Measurements from ENCODE around the gene MCCD1. TPM values are rescaled to one million over a fixed set of nuclear protein-coding genes. Genes with fewer than 3 reads are reported as not detected.

MCCD1 gene
- total and polyA plus RNA-seq, 2 donors from 2014 or later = 3.5 to 325 TPM

DNA sequence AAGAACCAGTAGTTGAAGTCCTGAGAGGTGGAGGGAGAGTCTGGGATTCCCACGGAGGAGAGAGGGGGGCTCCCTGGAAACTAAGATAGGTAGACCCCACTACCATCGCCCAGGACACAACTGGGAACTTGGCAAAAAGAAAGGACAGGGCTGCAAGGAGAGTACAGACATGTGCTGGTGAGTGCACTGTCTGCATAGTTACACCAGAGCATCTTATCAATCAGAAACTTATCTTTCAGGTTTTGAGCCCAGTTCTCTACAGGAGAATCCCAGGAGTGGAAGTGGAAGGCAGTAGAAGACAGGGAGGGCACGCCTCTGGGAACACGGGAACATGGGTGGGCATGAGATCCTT, 30.8 kb downstream of the MCCD1 start:
- peaks cover 0 to 18% (median 0%) of the 10 kb centered on the region in 3 donors for H3K4me1 ChIP-seq (ENCODE audit: control insufficient read depth in 2 of 3, insufficient read depth in 2 of 3, low read depth in 1 of 3, low read length in 3 of 3)
- H3K9me3 ChIP-seq (ENCODE audit: control insufficient read depth in 2 of 3, insufficient read depth in 1 of 3, low read length in 3 of 3) = no peaks in the 10 kb centered on the region
- intact Hi-C loops (cut with DNase I) = no loop called here
- FAIRE-seq (no peak), DNase-seq (no peak)
- H3K36me3 ChIP-seq (ENCODE audit: control insufficient read depth in 2 of 3, insufficient read depth in 3 of 3, low read length in 3 of 3) = peaks cover 0 to 24% (median 9%) of the 10 kb centered on the region in 3 donors
- TF ChIP-seq, protein P1, sequence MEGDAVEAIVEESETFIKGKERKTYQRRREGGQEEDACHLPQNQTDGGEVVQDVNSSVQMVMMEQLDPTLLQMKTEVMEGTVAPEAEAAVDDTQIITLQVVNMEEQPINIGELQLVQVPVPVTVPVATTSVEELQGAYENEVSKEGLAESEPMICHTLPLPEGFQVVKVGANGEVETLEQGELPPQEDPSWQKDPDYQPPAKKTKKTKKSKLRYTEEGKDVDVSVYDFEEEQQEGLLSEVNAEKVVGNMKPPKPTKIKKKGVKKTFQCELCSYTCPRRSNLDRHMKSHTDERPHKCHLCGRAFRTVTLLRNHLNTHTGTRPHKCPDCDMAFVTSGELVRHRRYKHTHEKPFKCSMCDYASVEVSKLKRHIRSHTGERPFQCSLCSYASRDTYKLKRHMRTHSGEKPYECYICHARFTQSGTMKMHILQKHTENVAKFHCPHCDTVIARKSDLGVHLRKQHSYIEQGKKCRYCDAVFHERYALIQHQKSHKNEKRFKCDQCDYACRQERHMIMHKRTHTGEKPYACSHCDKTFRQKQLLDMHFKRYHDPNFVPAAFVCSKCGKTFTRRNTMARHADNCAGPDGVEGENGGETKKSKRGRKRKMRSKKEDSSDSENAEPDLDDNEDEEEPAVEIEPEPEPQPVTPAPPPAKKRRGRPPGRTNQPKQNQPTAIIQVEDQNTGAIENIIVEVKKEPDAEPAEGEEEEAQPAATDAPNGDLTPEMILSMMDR (IDR thresholded peaks at IDR 0.05; ENCODE audit: borderline replicate concordance, extremely low read depth, insufficient read depth) = no peak
- no peaks in the 10 kb centered on the region for H3K27me3 ChIP-seq (ENCODE audit: control insufficient read depth, insufficient read depth, low read length)
- H3K27ac ChIP-seq (ENCODE audit: low read depth in 2 of 2, low read length in 2 of 2) = peak overlapping the region; percentile 9 to 51
- peak overlapping the region in 1 of 3 donors; percentile 31 for H3K9ac ChIP-seq (ENCODE audit: low read length in 3 of 3)
- H3K4me3 ChIP-seq (ENCODE audit: low read length in 3 of 3) = no peak overlapping the region

DNA sequence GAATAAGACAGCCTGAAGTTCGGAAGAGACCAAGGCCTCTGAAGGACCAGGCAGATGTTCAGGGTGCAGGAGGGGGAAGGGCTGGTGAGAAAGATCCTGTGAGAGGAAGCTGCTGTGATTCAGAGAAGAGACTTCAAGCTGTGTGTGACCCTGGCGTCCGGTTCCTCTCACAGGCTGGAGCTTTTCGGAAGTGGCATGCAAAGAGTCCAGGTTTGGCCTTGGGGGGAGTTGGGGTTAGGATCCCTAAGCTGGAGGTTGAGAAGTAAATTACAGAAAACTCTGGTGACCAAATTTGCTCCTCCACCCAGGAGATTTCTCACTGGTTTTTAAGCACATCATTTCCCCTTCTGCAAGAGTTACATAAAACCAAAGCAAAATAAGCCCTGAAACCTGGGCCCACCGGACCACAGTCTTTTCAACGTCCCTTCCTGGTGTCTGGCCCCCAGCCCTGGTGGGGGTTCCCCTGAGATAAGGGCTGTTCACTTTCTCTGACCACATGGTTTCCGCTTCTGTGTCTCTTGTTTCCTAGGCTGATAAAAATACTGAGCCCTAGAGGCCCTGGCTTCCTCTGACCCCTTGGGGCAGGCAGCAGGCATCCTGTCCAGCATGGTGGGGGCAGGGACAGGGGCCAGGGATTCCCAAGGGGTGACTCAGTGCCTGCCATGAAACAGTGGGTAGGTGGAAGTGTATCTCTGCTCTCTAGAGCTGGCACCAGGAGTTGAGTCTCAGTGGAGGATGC, 31.4 kb downstream of the MCCD1 start:
- Histone ChIP-seq H3K36me3 (ENCODE audit: control insufficient read depth in 2 of 3, insufficient read depth in 3 of 3, low read length in 3 of 3) (peaks cover 0 to 24% (median 9%) of the 10 kb centered on the region in 3 donors), H3K9ac (ENCODE audit: low read length in 3 of 3) (peak overlapping the region in 1 of 3 donors; percentile 31), H3K4me1 (ENCODE audit: control insufficient read depth in 2 of 3, insufficient read depth in 2 of 3, low read depth in 1 of 3, low read length in 3 of 3) (peaks cover 0 to 18% (median 0%) of the 10 kb centered on the region in 3 donors), H3K27me3 (ENCODE audit: control insufficient read depth, insufficient read depth, low read length) (no peaks in the 10 kb centered on the region), H3K9me3 (ENCODE audit: control insufficient read depth in 2 of 3, insufficient read depth in 1 of 3, low read length in 3 of 3) (no peaks in the 10 kb centered on the region), H3K4me3 (ENCODE audit: low read length in 3 of 3) (no peak overlapping the region), H3K27ac (ENCODE audit: low read depth in 2 of 2, low read length in 2 of 2) (peak overlapping the region; percentile 9 to 51)
- TF ChIP-seq, protein P1 (IDR thresholded peaks at IDR 0.05; ENCODE audit: borderline replicate concordance, extremely low read depth, insufficient read depth) = no peak
- DNase-seq (peak in 2 of 5 donors; percentile 65 to 89), FAIRE-seq (no peak)
- intact Hi-C loops (cut with DNase I) = no loop called here

DNA sequence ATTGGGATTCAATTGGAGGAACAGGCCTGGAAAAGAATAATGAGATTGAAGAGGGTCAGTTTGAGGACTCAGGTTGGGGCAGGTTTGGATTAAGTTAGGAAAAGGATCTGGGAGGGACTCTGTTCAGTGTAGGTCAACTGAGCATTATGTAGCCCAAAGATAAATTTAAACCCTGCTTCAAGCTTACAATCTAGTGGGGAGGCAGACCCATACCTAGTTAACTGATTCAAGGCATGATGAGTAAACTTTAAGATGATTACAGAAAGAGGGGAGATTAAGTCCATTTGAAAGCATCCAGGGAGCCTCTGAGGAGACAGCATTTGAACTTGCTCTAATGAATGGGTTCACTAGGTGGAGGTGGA, 31.9 kb downstream of the MCCD1 start:
- Histone ChIP-seq H3K9ac (ENCODE audit: low read length in 3 of 3) (no peak overlapping the region), H3K36me3 (ENCODE audit: control insufficient read depth in 2 of 3, insufficient read depth in 3 of 3, low read length in 3 of 3) (peaks cover 0 to 24% (median 9%) of the 10 kb centered on the region in 3 donors), H3K9me3 (ENCODE audit: control insufficient read depth in 2 of 3, insufficient read depth in 1 of 3, low read length in 3 of 3) (no peaks in the 10 kb centered on the region), H3K27me3 (ENCODE audit: control insufficient read depth, insufficient read depth, low read length) (no peaks in the 10 kb centered on the region), H3K4me3 (ENCODE audit: low read length in 3 of 3) (no peak overlapping the region), H3K27ac (ENCODE audit: low read depth in 2 of 2, low read length in 2 of 2) (peak overlapping the region in 1 of 2 donors; percentile 24), H3K4me1 (ENCODE audit: control insufficient read depth in 2 of 3, insufficient read depth in 2 of 3, low read depth in 1 of 3, low read length in 3 of 3) (peaks cover 0 to 18% (median 0%) of the 10 kb centered on the region in 3 donors)
- FAIRE-seq (no peak), DNase-seq (no peak)
- intact Hi-C loops (cut with DNase I) = no loop called here
- TF ChIP-seq, protein P1 (IDR thresholded peaks at IDR 0.05; ENCODE audit: borderline replicate concordance, extremely low read depth, insufficient read depth) = no peak
